Skin epidermis (tissue), 12 donors: Measurements from ENCODE around the gene HRH1.

ENCODE experiments used
- H3K27ac ChIP-seq, 21 experiments: fragments of 200-600 bp; sonication (generic) in 11 of 21; one replicate each; pipeline ENCODE4 v1.5.0; 2020; ENCODE audit warnings: mild to moderate bottlenecking in 3 of 21, inconsistent platforms in 2 of 21, moderate library complexity in 2 of 21
- H3K4me3 ChIP-seq, 7 experiments: fragments of 200-600 bp; sonication (generic) in 2 of 7; one replicate each; pipeline ENCODE4 v1.5.0; 2020; ENCODE audit warnings: inconsistent platforms in 2 of 7, mild to moderate bottlenecking in 2 of 7, moderate library complexity in 1 of 7

The HRH1 gene

GRCh38 chr3:11258958-11259357, 104.7 kb downstream of the HRH1 start:
- H3K27ac ChIP-seq, result no peak overlapping the region

GRCh38 chr3:11260460-11260859, 106.2 kb downstream of the HRH1 start:
- Histone ChIP-seq H3K27ac (no peak overlapping the region), H3K4me3 (no peak overlapping the region)

More at GRCh38 chr3:11258958-11259357, 104.7 kb downstream of the HRH1 start:
- no peak overlapping the region for H3K4me3 ChIP-seq

- H3K4me3 ChIP-seq, result no peak overlapping the region
- H3K27ac ChIP-seq, result no peak overlapping the region
Measured at GRCh38 chr3:11269007-11269406, 114.7 kb downstream of the HRH1 start.

- peak within 1 kb of the TSS; percentile 63 to 96 (median 92) for H3K27ac ChIP-seq
- peak within 1 kb of the TSS; percentile 69 to 94 (median 71) for H3K4me3 ChIP-seq
Measured at GRCh38 chr3:11271986-11272904, 118.0 kb downstream of the HRH1 start, which contains the start of gene ATG7. Gene ATG7 (plus strand): TSS chr3:11272397. CDS start chr3:11298696, 26,299 bp downstream.

GRCh38 chr3:11272906-11273574, 118.7 kb downstream of the HRH1 start:
- peak overlapping the region in 19 of 21 experiments; percentile 77 to 96 (median 92) for H3K27ac ChIP-seq

GRCh38 chr3:11273891-11274291, 119.6 kb downstream of the HRH1 start:
- H3K27ac ChIP-seq, result peak overlapping the region in 9 of 21 experiments; percentile 8 to 96 (median 91)
- H3K4me3 ChIP-seq, result no peak overlapping the region

More at GRCh38 chr3:11272906-11273574, 118.7 kb downstream of the HRH1 start:
- peak overlapping the region; percentile 69 to 94 (median 71) for H3K4me3 ChIP-seq

- H3K27ac ChIP-seq, result peak overlapping the region in 7 of 21 experiments; percentile 8 to 92 (median 39)
- no peak overlapping the region for H3K4me3 ChIP-seq
Measured at GRCh38 chr3:11274566-11275142, 120.4 kb downstream of the HRH1 start.

- Histone ChIP-seq H3K27ac (no peak overlapping the region), H3K4me3 (no peak overlapping the region)
Measured at GRCh38 chr3:11275926-11276325, 121.6 kb downstream of the HRH1 start.

- H3K27ac ChIP-seq, result no peak overlapping the region
- H3K4me3 ChIP-seq, result no peak overlapping the region
Measured at GRCh38 chr3:11276901-11277300, 122.6 kb downstream of the HRH1 start.

GRCh38 chr3:11282250-11283138, 128.2 kb downstream of the HRH1 start:
- Histone ChIP-seq H3K4me3 (no peak overlapping the region), H3K27ac (peak overlapping the region in 15 of 21 experiments; percentile 0 to 79 (median 27))

GRCh38 chr3:11283139-11283475, 128.8 kb downstream of the HRH1 start:
- Histone ChIP-seq H3K27ac (peak overlapping the region in 15 of 21 experiments; percentile 0 to 79 (median 29)), H3K4me3 (no peak overlapping the region)

- peak overlapping the region in 3 of 21 experiments; percentile 61 to 79 (median 73) for H3K27ac ChIP-seq
- H3K4me3 ChIP-seq, result no peak overlapping the region
Measured at GRCh38 chr3:11284011-11284410, 129.7 kb downstream of the HRH1 start.

GRCh38 chr3:11285471-11285870, 131.2 kb downstream of the HRH1 start:
- Histone ChIP-seq H3K4me3 (no peak overlapping the region), H3K27ac (no peak overlapping the region)

- Histone ChIP-seq H3K4me3 (no peak overlapping the region), H3K27ac (peak overlapping the region in 18 of 21 experiments; percentile 51 to 86 (median 76))
Measured at GRCh38 chr3:11287404-11287803, 133.1 kb downstream of the HRH1 start.

GRCh38 chr3:11288021-11288491, 133.8 kb downstream of the HRH1 start:
- H3K27ac ChIP-seq, result peak overlapping the region in 20 of 21 experiments; percentile 26 to 86 (median 74)
- H3K4me3 ChIP-seq, result no peak overlapping the region

- Histone ChIP-seq H3K27ac (peak overlapping the region in 20 of 21 experiments; percentile 26 to 86 (median 74)), H3K4me3 (no peak overlapping the region)
Measured at GRCh38 chr3:11288786-11289637, 134.7 kb downstream of the HRH1 start.

GRCh38 chr3:11289864-11290263, 135.6 kb downstream of the HRH1 start:
- H3K4me3 ChIP-seq, result no peak overlapping the region
- peak overlapping the region in 19 of 21 experiments; percentile 6 to 86 (median 73) for H3K27ac ChIP-seq
